ENCODE measurements around the gene SGTA.

GRCh38 chr19:2827022-2827421 is 43.9 kb upstream of the SGTA start:
- TF ChIP-seq POLR2A (IDR thresholded peaks at IDR 0.05; ENCODE audit: low read depth, low read length) (no peak), TAF1 (IDR thresholded peaks at IDR 0.05; ENCODE audit: low read depth, low read length) (no peak), POLR2AphosphoS5 (IDR thresholded peaks at IDR 0.05; ENCODE audit: low read depth, low read length) (no peak), SPI1 (IDR thresholded peaks at IDR 0.05; ENCODE audit: low read depth, low read length) (no peak), PAX5 (IDR thresholded peaks at IDR 0.05; ENCODE audit: insufficient read depth, low read length, severe bottlenecking) (no peak)

Data from GM12891 (cell line).